GM12878 (cell line): ENCODE measurements around the gene ZIC1. TPM values are rescaled to one million over a fixed set of nuclear protein-coding genes. Genes with fewer than 3 reads are reported as not detected.

Experiments
- ATAC-seq: fragments of 200-7000 bp; cut with Tn5 transposase; 3 replicates; pipeline ENCODE4 v1.9.1; 2020; ENCODE audit warnings: mild to moderate bottlenecking, moderate library complexity
- BruUV-seq: library from RNA; stranded (reverse); fragments of 400-500 nt; replicated peaks from 2 replicates; lab custom pipeline; 2021; lab: Mats Ljungman, UMichigan
- CTCF ChIA-PET: fragments of 300-600 bp; sonication (Branson Sonifier 250); formaldehyde crosslinking; extraction: SDS; loops from one replicate; lab custom pipeline; 2021; ENCODE audit warnings: inconsistent platforms; lab: Yijun Ruan, JAX
- POLR2A ChIA-PET: fragments of 350-600 bp; formaldehyde crosslinking; extraction: SDS; loops from one replicate; lab custom pipeline; 2021; ENCODE audit warnings: inconsistent platforms; lab: Charles Lee
- RAD21 ChIA-PET: fragments of 300-600 bp; sonication (Branson Sonifier 250); formaldehyde crosslinking; loops from one replicate; lab custom pipeline; 2023; ENCODE audit warnings: antibody characterized with exemption; ENCODE audit not compliant: unreplicated experiment; lab: Charles Lee
- SMC1A ChIA-PET: fragments of 300-600 bp; sonication (Branson Sonifier 250); formaldehyde crosslinking; loops from one replicate; lab custom pipeline; 2023; ENCODE audit not compliant: unreplicated experiment, uncharacterized antibody; lab: Charles Lee
- DNase-seq: peaks from one replicate; pipeline ENCODE4 v3.0.0-alpha.2; 2011; ENCODE audit warnings: low read depth, low spot score
- FAIRE-seq: peaks from 3 replicates; lab custom pipeline; 2011; peaks lifted over from hg19 to GRCh38; lab: Jason Lieb, UNC
- H2AFZ ChIP-seq: 2 replicates; pipeline ENCODE4 v1.6.0; 2011; ENCODE audit warnings: low read depth, low read length, control low read depth; ENCODE audit not compliant: control insufficient read depth
- H3K27ac ChIP-seq: 2 replicates; pipeline ENCODE4 v1.5.1; 2011; ENCODE audit warnings: control low read depth; ENCODE audit not compliant: control insufficient read depth, insufficient read depth
- H3K27me3 ChIP-seq, 2 experiments: replicated peaks in 1 of 2; 2 replicates each; pipeline versions ENCODE4 v1.6.0 to v1.6.1; 2011; ENCODE audit warnings: low read length in 1 of 2; ENCODE audit not compliant: control insufficient read depth in 2 of 2, insufficient read depth in 2 of 2
- H3K36me3 ChIP-seq, 2 experiments: 2 replicates each; pipeline ENCODE4 v1.5.1; 2011; ENCODE audit warnings: low read length in 1 of 2; ENCODE audit not compliant: control insufficient read depth in 2 of 2, insufficient read depth in 2 of 2
- H3K4me1 ChIP-seq: 2 replicates; pipeline ENCODE4 v1.6.1; 2011; ENCODE audit warnings: mild to moderate bottlenecking, low read length, moderate library complexity, mixed read lengths; ENCODE audit not compliant: control insufficient read depth, insufficient read depth
- H3K4me2 ChIP-seq: 2 replicates; pipeline ENCODE4 v1.6.0; 2011; ENCODE audit warnings: control low read depth; ENCODE audit not compliant: control insufficient read depth, insufficient read depth
- H3K4me3 ChIP-seq: fragments of 200-600 bp; sonication (generic); 2 replicates; pipeline ENCODE4 v1.5.1; 2016
- H3K79me2 ChIP-seq: 2 replicates; pipeline ENCODE4 v1.6.0; 2011; ENCODE audit warnings: low read length; ENCODE audit not compliant: control insufficient read depth, insufficient read depth
- H3K9ac ChIP-seq: 2 replicates; pipeline ENCODE4 v1.8.0; 2011; ENCODE audit warnings: low read length, control low read depth, mixed read lengths; ENCODE audit not compliant: control insufficient read depth, insufficient read depth
- H3K9me3 ChIP-seq: replicated peaks from 3 replicates; pipeline ENCODE4 v1.5.1; 2011; ENCODE audit warnings: mild to moderate bottlenecking, low read length; ENCODE audit not compliant: control insufficient read depth, insufficient read depth
- H4K20me1 ChIP-seq: 2 replicates; pipeline ENCODE4 v1.6.0; 2011; ENCODE audit not compliant: control insufficient read depth, insufficient read depth
- CBX5 ChIP-seq: sonication (generic); IDR thresholded peaks from 2 replicates; pipeline ENCODE4 v1.6.1; 2016; ENCODE audit warnings: low read depth, moderate library complexity, mild to moderate bottlenecking, inconsistent platforms
- EZH2 ChIP-seq: IDR thresholded peaks from 2 replicates; pipeline ENCODE4 v1.6.1; 2012; ENCODE audit warnings: low read depth, mild to moderate bottlenecking, control low read depth, inconsistent platforms, low read length, borderline replicate concordance; ENCODE audit not compliant: control insufficient read depth
- KDM1A ChIP-seq: fragments of 200-600 bp; sonication (generic); IDR thresholded peaks from 2 replicates; pipeline ENCODE4 v1.6.1; 2016; ENCODE audit warnings: borderline replicate concordance
- LARP7 ChIP-seq: fragments of 450-650 bp; IDR thresholded peaks from 2 replicates; pipeline ENCODE4 v1.6.1; 2017; ENCODE audit warnings: mild to moderate bottlenecking
- MEF2A ChIP-seq: IDR thresholded peaks from 2 replicates; pipeline ENCODE4 v1.6.1; 2011; ENCODE audit warnings: low read depth, mild to moderate bottlenecking, low read length, moderate library complexity; ENCODE audit not compliant: insufficient read depth
- NFYB ChIP-seq: IDR thresholded peaks from 2 replicates; pipeline ENCODE4 v1.6.1; 2011; ENCODE audit warnings: low read depth, mild to moderate bottlenecking, low read length, improper control_type of control experiment, moderate library complexity; ENCODE audit not compliant: insufficient read depth
- NKRF ChIP-seq: fragments of 450-650 bp; conservative IDR thresholded peaks from 2 replicates; pipeline ENCODE4 v1.6.1; 2017; ENCODE audit warnings: mild to moderate bottlenecking, moderate library complexity
- PAX8 ChIP-seq: fragments of 450-650 bp; IDR thresholded peaks from 2 replicates; pipeline ENCODE4 v1.6.1; 2017; ENCODE audit warnings: mild to moderate bottlenecking, moderate library complexity
- RAD51 ChIP-seq: fragments of 450-650 bp; IDR thresholded peaks from 2 replicates; pipeline ENCODE4 v1.6.1; 2016; ENCODE audit warnings: moderate library complexity, mild to moderate bottlenecking, inconsistent platforms
- RELA ChIP-seq: fragments of 450-650 bp; IDR thresholded peaks from 2 replicates; pipeline ENCODE4 v1.8.0; 2014; ENCODE audit warnings: borderline replicate concordance; ENCODE audit not compliant: partially characterized antibody
- SMC3 ChIP-seq: IDR thresholded peaks from 2 replicates; pipeline ENCODE4 v1.6.1; 2011; ENCODE audit warnings: low read length, improper control_type of control experiment, borderline replicate concordance
- SUPT20H ChIP-seq: IDR thresholded peaks from 2 replicates; pipeline ENCODE4 v1.6.1; 2011; ENCODE audit warnings: low read depth, mild to moderate bottlenecking, low read length, moderate library complexity, borderline replicate concordance; ENCODE audit not compliant: control insufficient read depth
- TARDBP ChIP-seq: IDR thresholded peaks from 2 replicates; pipeline ENCODE4 v1.6.1; 2016; ENCODE audit warnings: borderline replicate concordance
- USF2 ChIP-seq: IDR thresholded peaks from 2 replicates; pipeline ENCODE4 v1.6.1; 2011; ENCODE audit warnings: low read depth, low read length, improper control_type of control experiment, borderline replicate concordance
- ZBTB33 ChIP-seq: fragments of 450-650 bp; IDR thresholded peaks from 2 replicates; pipeline ENCODE4 v1.6.1; 2017; ENCODE audit warnings: mild to moderate bottlenecking
- ZSCAN29 ChIP-seq: fragments of 450-650 bp; IDR thresholded peaks from 2 replicates; pipeline ENCODE4 v1.6.1; 2017; ENCODE audit warnings: mild to moderate bottlenecking, moderate library complexity
- WGBS: methylation state at CpG from one replicate; pipeline ENCODE4 v1.1.6; 2016; ENCODE audit warnings: low lambda C conversion rate; ENCODE audit not compliant: insufficient replicate concordance, insufficient coverage; ENCODE audit errors: missing lambda C conversion rate; 5-methylcytosine and 5-hydroxymethylcytosine counted together
- in situ Hi-C: fragments of 300-500 bp; cut with MboI; formaldehyde crosslinking; loops from 9 replicates; pipeline ENCODE4 v1.14.3; 2018; ENCODE audit warnings: mixed read lengths
- intact Hi-C: fragments of 100-400 bp; cut with micrococcal nuclease; formaldehyde crosslinking; loops from one replicate; pipeline ENCODE4 v1.14.2; 2022; ENCODE audit not compliant: unreplicated experiment
- polyA plus RNA-seq, 11 experiments: library from polyadenylated mRNA; depleted of rRNA in 4 of 11; unstranded in 6 of 11; stranded (reverse) in 5 of 11; fragments of >200 nt; fragmentation: Nextera tagmentation in 4 of 11; fragmentation: Illumina TruSeq in 1 of 11; extraction: Ambion mirVana in 4 of 11; extraction: Trizol in 1 of 11; gene quantifications; 1 replicate in 1 of 11; 2 replicates in 10 of 11; pipeline versions ENCODE4 v1.2.1 to v1.2.3, GENCODE V29; 2011 to 2016; ENCODE audit warnings: inconsistent platforms in 2 of 11, missing spikeins in 2 of 11, low read depth in 1 of 11
- total RNA-seq, 4 experiments: library from RNA; depleted of rRNA in 3 of 4; stranded (reverse); fragments of >200 nt in 3 of 4; fragmentation: Illumina TruSeq in 1 of 4; extraction: Trizol in 1 of 4; gene quantifications; 2 replicates each; pipeline versions ENCODE4 v1.2.1 to v1.2.3, GENCODE V29; 2013 to 2021
- TF ChIP-seq, protein P1 (sequence below): fragments of 450-650 bp; IDR thresholded peaks from 2 replicates; pipeline ENCODE4 v1.6.1; 2017; ENCODE audit warnings: mild to moderate bottlenecking, low read depth, inconsistent platforms; ENCODE audit not compliant: poor library complexity, severe bottlenecking

The ZIC1 gene
- total and polyA plus RNA-seq, 10 of the 15 experiments (the other 5 are each of a cell fraction or from before 2014, with no cell fraction given): not detected

DNA sequence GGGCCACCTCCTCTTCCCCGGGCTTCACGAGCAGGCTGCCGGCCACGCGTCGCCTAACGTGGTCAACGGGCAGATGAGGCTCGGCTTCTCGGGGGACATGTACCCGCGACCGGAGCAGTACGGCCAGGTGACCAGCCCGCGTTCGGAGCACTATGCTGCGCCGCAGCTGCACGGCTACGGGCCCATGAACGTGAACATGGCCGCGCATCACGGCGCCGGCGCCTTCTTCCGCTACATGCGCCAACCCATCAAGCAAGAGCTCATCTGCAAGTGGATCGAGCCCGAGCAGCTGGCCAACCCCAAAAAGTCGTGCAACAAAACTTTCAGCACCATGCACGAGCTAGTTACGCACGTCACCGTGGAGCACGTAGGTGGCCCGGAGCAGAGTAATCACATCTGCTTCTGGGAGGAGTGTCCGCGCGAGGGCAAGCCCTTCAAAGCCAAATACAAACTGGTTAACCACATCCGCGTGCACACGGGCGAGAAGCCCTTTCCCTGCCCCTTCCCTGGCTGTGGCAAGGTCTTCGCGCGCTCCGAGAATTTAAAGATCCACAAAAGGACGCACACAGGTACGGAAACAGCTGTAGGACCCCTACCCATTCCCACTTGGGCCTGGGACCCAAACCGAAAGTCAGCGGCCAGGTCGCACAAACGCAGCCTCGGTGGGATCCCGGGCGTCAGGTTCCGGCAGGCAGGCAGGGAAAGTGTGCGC lies 1.5 kb downstream of the ZIC1 start:
- Histone ChIP-seq H3K36me3 (no peaks in the 10 kb centered on the region), H3K79me2 (no peaks in the 10 kb centered on the region), H3K4me1 (no peaks in the 10 kb centered on the region), H3K27me3 (peaks cover 9 to 26% of the 10 kb centered on the region in 2 experiments), H3K9me3 (peaks cover 2% of the 10 kb centered on the region; the same call in 2 of the 3 replicates), H3K4me2 (no peak overlapping the region), H2AFZ (no peak overlapping the region), H4K20me1 (no peaks in the 10 kb centered on the region), H3K9ac (no peak overlapping the region), H3K27ac (no peak overlapping the region), H3K4me3 (no peak overlapping the region)
- intact Hi-C loops (no loop called here), in situ Hi-C loops (no loop called here)
- WGBS: 61% methylated on average over 49 of the region's 61 CpGs
- no TSS peak for BruUV-seq
- CTCF ChIA-PET: interaction anchor here (1.0 kb wide), 1 partner anchor 666 kb away, joined by 3 read pairs; no protein-coding TSS in a partner anchor
- SMC1A ChIA-PET: interaction anchor here (0.9 kb wide), 1 partner anchor 427 kb away, joined by 4 read pairs; no protein-coding TSS in a partner anchor
- RAD21 ChIA-PET: no interaction called here
- POLR2A ChIA-PET: no interaction called here
- ATAC-seq (no peak), FAIRE-seq (no peak), DNase-seq (no peak)
- TF ChIP-seq PAX8 (no peak), MEF2A (no peak), USF2 (no peak), LARP7 (no peak), NKRF (no peak), EZH2 (no peak), RAD51 (no peak), TARDBP (no peak), ZBTB33 (no peak), CBX5 (no peak), ZSCAN29 (no peak), NFYB (no peak), SMC3 (no peak), KDM1A (no peak), RELA (no peak), SUPT20H (no peak)
- TF ChIP-seq, protein P1, sequence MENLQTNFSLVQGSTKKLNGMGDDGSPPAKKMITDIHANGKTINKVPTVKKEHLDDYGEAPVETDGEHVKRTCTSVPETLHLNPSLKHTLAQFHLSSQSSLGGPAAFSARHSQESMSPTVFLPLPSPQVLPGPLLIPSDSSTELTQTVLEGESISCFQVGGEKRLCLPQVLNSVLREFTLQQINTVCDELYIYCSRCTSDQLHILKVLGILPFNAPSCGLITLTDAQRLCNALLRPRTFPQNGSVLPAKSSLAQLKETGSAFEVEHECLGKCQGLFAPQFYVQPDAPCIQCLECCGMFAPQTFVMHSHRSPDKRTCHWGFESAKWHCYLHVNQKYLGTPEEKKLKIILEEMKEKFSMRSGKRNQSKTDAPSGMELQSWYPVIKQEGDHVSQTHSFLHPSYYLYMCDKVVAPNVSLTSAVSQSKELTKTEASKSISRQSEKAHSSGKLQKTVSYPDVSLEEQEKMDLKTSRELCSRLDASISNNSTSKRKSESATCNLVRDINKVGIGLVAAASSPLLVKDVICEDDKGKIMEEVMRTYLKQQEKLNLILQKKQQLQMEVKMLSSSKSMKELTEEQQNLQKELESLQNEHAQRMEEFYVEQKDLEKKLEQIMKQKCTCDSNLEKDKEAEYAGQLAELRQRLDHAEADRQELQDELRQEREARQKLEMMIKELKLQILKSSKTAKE: no peak
